HG03558 (cell line): ENCODE measurements around the gene TMEM205.
A peak's percentile ranks its signal among the peaks of the same experiment; 100 is the strongest.
"Not testable (repeated sequence)": the region's sequence is repeated elsewhere in the genome, so short reads cannot be mapped to it uniquely, and the experiment has no call there.

Experiments
- ATAC-seq: cut with Tn5 transposase; IDR thresholded peaks from one replicate; pipeline ENCODE4 v1.9.1; 2021; ENCODE audit warnings: moderate number of reproducible peaks; ENCODE audit not compliant: unreplicated experiment; ENCODE audit errors: extremely low read depth

The TMEM205 gene

DNA sequence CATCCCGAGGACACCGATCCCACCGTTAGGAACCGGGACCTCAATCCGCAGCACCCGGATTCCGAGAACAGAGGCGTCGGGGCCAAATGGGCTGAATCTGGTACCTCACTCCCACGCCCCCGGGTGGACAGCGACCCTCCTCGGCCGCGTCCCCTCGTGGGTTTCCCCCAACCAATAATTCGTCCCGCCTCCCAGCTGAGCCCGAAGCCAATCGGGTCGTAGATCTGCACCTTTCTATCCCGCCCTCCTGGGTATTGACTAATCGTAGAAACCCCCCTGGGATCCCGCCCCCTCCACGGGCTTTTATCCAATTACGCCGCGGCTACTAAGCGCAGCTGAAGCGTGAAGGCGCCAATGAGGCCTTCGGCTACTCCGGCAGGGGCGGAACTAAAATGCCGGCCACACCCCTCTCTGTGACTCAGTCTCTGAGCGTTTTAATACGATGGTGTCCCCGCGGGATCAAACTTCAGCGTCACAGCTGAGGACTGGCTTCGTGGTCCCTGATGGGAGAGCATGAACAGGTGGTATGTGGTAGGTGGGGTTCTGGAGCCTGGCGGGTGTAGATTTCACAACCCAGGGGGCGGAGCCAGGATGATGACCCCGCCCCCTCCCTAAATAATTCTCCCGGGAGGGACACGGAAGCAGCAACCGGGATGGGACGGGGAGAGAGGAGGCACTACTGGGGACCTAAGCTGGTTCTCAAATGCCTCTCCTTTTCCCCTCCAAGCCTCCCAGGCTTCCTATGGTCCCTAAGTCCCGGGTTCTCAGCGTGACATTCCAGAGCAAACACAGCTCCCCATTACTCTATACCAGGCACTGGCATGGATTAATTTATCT, at the start of gene TMEM205, which contains the start of gene CCDC159:
TMEM205 (minus strand) TSS at position 165 of the 837 bp plus-strand sequence. CDS start 649 bp downstream, outside the sequence.
CCDC159 (plus strand) TSS at position 416 of the 837 bp plus-strand sequence; CDS start at position 504, 88 bp downstream.
- ATAC-seq = peak; percentile 77

DNA sequence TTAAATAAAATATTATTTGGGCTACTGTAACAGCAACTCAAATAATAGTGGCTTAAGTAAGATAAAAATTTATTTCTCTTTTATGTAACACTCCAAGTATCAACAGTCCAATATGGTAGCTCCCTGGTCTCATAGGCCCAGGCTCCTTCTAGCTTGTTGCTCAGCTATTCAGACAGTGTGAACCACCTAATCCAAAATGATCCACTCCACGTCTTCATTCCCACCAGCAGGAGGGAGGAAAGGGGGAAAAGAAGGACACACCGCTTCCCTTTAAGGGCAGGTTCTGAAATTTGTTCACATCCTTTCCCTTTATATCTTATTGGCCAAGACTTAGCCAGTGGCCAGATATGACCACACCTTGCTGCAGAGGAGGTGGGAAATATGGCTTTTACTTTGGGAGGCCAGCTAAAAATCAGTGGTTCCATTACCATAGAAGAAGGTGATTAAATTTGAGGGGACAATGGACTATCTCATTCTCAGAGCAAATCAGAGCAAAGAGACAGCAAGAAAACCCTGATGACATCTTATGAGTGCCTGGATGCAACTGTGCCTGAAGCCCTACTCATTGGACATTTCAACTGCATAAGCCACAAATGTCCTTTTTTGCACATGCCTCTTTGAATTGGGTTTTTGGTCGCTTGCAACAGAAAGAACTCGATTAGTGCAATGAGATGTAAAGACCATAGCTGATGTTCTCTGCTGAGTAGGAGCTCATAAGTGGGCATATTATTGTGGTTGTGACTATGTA, 45.0 kb upstream of the TMEM205 start:
- no peak for ATAC-seq

DNA sequence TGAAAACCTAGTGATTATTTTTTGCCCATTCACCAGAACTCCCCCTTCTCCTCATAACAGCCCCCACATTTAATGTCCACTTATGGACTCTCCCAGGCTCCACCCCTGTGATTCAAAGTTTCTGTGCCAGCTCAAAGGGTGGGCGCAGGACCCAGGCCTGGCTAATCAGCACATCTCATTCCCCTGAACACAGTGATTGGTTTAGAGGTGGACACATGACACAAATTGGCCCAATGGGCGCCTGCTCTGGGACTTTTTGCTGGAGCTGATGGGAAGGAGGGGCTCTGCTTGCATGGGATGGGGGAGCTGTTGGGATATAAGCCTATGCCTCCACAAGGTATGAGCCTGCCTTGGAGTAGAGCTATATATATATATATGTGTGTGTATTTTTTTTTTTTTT, 44.3 kb upstream of the TMEM205 start:
- ATAC-seq = no peak

DNA sequence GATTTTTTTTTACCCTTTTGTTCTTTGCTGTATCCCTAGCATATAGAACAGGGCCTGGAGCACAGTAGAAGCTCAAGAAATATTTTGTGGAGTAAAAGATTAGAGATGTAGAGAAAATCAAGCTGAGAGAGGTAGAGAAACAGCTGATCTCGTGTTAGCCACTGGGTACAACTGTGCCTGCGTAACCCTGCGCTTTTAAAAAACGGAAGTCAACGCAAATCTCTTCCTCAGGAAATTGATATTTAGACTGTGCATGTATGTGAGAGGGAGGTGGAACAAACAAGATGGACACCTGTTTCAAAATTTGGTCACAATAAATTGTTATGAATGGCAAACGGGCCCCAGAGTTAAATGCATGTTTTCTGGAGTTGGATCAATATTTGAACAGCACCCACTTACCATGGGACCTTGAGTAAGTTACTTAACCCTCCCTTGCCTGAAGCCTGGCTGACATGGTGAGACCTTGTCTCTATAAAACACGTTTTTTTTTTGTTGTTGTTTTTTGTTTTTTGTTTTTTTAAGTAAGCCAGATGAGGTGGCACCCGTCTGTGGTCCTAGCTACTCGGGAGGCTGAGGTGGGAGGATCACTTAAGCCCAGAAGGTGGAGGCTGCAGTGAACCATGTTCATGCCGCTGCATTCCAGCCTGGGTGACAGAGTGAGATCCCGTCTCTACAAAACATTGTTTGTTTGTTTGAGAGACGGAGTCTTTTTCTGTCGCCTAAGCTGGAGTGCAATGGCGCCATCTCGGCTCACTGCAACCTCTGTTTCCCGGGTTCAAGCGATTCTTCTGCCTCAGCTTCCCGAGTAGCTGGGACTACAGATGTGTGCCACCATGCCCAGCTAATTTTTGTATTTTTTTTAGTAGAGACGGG, 41.3 kb upstream of the TMEM205 start:
- no peak for ATAC-seq

DNA sequence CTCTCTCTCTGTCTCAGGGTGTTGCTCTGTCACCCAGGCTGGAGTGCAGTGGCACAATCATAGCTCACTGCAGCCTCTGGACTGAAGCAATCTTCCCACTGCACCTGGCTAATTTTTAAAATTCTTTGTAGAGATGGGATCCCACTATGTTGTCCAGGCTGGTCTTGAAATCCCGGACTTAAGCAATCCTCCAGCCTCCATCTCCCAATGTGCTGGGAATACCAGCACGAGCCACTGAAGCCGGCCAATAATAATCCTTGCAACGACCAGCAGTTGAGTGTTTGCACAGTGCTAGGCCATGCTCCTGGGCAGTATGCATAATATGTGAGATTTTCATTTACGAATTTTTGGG, 38.7 kb upstream of the TMEM205 start:
- no peak for ATAC-seq

DNA sequence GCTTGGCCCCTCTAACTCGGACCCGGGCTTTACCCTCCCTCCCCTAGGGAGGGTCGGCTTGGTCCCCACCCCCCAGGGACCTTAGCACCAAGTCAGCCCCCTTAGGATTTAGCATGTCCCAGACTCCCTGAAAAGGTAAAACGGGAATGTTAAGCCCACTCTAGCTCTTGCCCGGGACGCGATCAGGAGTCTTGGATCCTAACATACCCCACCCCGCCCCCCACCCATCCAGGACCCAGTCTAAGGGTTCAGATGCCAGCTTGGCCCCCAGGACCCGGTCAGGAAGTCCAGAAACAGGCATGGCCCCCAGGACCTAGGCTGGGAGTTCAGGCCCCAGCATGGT, 37.6 kb upstream of the TMEM205 start:
- ATAC-seq = no peak

DNA sequence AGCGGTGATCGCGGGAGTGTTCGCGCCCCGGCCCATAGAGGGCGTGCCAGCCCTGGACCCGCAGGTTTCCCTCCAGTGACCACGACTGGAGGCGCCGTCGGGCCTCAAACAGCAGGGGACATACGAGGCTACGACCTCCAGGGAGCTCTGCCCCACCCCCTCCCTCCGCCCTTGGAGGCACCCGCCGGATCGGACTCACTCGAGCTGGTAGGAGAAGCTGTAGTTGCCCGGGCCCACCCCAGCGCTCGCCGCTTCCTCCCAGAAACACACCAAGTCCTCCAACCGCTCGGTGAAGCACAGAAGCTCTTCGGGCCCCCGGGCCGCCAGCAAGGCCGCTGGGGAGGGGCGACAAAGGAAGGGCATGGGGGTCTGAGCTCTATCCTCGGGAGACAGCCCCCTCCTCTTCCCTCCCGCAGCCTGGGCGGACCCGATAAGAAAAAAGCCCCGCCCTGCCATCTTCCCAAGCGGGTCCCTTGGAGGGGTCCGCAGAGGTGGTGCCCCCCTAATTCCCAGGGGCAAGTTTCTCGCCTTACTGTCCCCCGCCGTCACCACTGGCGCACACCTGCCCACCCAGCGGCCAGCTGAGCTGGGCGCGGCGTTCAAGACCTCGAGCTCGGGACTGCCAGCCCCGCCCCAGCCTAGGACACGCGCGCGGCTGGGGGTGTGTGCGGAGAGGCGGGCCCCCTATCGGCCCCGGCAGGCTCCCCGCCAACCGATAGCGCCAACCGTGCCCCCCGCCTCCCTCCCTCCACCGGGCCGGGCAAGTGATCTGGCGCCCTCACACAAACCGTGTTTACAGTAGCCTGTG, 37.0 kb upstream of the TMEM205 start:
- ATAC-seq = no peak

DNA sequence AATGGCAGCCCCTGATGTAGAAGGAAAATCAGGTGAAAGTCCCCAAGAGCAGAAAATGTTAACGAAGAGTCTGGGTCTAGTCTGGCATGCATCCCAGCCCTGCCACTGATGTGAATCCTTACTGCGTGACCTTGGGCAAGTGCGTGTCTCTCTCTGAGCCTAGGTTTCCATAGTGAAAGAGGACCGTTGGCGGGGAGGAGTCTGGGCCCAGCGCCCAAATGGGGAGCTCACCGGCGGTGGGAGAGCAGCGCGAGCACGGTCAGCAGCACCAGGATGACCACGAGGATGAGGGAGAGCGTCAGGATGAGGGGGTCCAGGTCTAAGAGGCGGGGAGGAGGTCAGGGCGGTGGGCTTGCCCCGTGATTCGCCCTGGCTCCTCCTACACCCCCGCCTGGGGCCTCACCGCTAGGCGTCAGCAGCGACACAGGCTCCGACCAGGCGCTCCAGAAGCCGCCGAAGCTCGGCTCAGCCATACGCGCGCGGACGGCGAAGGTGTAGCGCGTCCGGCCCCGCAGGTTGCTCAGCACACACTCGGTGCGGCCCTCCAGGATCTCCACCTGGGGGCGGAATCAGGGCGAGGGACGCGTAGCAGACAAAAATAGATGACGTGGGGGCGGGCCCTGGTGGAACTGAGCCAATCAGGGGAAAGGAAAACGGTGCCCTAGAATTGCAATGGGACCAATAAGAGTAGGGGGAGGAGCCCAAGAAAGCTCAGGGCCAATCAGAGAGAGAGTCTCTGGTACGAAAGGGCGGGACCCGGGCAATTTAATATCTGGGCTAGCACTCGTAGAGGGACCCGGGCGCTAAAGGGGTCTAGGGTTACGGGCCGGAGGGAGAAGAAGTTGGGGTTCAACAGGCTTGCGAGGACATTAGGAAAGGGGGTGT, 34.8 kb upstream of the TMEM205 start:
- ATAC-seq = peak; percentile 36

DNA sequence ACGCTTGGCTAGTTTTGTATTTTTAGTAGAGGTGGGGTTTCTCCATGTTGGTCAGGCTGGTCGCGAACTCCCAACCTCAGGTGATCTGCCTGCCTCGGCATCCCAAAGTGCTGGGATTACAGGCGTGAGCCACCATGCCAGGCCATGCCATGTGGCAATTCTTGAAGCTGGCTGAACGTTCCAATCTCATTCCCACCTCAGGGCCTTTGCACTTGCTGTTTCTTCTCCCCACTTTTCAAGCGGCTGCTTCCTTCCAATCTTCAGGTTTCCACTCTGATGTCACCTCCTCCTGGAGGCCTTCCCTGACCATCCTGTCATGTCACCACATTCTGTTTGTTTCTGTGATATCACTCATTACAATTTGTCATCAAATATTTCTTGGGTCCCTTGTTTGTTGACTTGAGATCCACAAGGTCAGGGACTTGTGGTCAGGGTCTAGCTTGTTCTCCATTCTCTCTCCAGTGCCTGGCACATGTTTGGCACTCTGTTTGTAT, 33.8 kb upstream of the TMEM205 start:
- ATAC-seq = no peak

DNA sequence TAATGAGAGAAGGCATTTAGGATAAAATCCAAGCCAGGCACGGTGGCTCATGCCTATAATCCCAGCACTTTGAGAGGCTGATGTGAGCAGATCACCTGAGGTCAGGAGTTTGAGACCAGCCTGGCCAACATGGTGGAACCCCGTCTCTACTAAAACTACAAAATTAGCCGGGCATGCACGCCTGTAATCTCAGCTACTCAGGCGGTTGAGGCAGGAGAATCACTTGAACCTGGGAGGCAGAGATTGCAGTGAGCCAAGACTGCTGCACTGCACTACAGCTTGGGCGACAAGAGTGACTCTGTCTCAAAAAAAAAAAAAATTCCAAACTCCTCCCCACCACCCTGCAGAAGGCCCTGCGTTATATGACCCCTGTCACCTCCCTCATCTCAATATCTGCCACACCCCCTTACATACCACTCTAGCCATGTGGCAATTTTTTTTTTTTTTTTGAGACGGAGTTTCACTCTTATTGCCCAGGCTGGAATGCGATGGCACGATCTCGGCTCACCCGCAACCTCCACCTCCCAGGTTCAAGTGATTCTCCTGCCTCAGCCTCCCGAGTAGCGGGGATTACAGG, 33.3 kb upstream of the TMEM205 start:
- ATAC-seq = not testable (repeated sequence)

DNA sequence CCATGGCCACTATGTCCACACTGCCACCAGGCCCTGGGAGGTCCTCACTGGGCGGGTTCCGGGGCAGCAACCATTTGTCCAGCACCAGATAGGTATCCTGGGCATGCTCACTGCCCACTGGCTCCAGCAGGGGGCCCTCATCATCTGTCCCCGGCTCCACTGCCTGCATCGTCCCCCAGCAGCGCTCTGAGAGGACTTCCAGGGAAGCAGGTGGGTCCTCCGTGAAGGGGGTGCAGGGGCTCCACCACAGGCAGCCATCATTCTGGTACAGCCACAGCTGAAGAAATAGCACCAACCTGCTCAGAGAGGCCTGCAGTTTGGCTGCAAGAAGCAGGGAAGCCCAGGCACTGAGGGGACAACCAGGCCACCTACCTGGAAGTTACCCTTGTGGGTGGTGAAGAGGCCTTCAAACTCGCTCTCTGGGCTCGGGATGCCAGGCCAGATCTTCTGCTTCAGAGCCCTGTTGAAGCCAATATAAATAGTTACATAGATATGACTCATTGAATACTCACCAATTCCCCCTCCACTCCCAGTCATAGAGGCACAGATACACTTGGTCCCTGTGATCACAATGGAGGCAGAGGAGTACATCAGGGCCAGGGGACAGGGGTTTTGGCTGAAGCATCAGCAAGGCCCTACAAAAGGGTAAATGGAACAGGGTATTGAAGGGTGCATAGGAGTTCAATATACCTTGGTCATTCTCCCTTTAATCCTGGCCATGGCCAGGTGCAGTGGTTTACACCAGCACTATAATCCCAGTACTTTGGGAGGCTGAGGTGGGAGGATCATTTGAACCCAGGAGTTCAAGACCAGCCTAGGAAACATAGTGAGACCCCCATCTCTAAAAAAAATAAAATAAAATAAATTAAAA, 32.5 kb upstream of the TMEM205 start:
- ATAC-seq = no peak

DNA sequence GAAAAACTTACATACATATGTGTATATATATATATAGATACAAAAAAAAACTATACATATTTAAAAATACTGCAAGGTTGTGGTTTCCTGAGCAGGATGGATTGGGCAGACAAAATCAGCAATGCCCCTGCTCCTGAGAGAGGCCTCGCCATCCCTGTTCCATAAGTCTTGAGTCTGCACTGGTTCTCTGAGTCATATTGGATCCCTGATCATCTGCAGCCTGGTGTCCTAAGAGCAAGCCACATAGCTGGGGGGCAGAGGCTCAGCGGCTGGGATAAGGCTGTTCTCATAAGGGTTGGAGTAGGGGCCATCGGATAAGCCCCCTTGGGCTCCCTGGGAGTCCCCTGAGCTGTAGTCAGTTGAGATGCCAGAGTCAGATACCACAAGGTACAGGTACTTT, 31.7 kb upstream of the TMEM205 start:
- ATAC-seq = no peak

DNA sequence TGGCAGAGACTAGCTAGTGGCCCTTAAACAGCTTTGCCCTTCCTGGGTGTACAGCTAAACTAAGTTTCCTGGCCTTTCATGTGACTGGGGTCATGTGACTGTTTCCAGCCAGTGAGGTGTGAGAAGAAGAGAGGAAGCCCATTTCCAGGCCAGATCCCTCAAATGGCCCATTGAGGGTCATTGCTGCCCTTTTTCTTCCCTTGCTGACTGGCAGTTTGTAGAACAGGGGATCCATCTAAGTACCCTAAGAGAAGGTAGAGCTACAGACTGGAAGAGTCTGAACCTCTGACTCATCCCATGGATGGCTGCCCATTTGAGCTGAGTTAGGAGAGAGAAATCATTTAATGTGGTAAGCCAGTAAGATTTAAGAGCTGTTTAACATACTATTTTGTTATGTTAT, 31.2 kb upstream of the TMEM205 start:
- ATAC-seq = no peak

DNA sequence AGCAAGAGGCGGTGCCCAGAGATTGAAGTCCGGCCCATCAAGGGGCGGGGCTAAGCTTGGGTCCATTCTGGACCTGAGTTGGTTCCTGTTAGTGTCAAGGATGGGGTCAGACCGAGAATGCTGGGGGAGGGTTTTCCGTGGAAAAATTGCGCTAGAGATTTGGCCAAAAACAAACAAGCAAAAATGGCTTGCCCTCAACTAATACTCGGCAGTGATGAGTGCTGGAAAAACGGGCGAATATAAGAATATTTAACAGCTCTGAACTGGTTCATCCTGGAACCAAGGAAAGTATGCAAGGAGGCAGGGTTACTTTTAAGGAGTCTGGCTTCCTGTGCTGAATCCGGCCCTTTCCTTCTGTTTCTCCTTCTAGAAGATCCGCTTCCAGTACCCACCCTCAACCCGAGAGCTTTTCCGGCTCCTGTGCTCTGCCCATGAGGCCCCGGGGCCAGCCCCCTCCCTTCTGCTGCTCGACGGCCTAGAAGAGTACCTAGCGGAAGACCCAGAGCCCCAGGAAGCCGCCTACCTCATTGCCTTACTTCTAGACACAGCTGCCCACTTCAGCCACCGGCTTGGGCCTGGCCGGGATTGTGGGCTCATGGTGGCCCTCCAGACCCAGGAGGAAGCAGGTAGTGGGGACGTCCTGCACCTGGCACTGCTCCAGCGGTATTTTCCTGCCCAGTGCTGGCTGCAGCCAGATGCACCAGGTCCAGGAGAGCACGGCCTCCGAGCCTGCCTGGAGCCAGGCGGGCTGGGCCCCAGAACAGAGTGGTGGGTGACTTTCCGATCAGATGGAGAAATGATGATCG, 29.3 kb upstream of the TMEM205 start:
- ATAC-seq = no peak

DNA sequence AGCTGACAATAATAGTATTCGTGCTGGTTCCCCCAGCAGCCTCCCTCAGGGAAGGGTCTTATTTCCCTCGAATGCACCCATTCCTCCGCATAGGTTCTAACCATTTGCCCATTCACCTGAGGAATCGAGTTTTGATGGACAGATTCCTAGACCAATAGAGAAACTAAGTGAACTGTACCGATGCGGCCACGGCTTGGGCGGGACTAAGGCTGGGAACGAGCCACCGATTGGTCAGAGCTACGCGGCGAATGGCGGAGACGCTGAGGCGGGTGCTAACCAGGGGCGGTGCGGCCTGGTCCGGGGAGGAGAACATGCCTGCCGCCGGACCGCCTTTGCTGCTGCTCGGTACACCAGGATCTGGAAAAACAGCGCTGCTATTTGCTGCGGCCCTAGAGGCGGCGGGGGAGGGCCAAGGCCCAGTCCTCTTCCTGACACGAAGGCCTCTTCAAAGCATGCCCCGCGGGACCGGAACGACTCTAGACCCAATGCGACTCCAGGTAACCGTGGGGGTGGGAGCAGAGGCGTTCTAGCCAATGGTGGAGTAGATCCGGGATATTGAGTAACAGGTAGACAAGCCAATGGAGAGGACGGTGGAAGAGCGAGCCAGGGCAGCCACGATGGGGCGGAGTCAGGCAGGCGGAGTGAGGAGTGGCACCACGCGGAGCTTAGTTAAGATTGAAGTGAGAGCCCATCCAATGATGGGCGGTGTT, 28.5 kb upstream of the TMEM205 start, which contains the start of gene SWSAP1:
SWSAP1 (plus strand) TSS at position 234 of the 710 bp plus-strand sequence; CDS start at position 249, 15 bp downstream.
- ATAC-seq = peak; percentile 77

DNA sequence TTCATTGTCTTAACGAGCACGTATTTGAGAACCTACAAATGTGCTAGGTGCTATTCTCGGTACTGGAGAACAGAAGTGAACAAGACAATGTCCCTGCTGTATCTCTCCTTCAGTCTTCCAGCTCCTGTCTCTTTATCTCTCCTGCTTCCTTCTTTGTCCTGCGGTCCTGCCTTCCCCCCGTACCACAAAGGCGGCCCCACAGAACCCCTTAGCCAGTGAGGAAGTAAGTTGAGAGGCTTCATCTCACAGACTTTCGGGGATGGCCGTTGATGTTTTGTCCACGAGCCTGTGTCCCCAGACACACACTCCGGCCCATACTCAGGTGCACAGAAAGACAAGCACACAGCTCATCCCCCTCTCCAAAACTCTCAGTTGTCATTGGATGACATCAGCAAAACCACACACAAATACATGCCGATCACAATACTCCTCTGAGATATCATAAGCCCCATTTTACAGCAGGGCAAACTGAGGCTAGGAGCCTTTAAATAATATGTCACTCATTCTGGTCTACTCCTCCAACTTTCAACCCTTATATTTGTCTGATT, 27.9 kb upstream of the TMEM205 start:
- ATAC-seq = no peak
